NCI-H748 treated with DMSO at 0.1 percent for 48 hours (cell line): ENCODE measurements around the gene DIAPH1.

Experiments used
- DNase-seq: peaks from one replicate; lab custom pipeline; 2025; lab: John Stamatoyannopoulos, UW

DIAPH1 gene

GRCh38 chr5:141506381-141507155 is 112.2 kb downstream of the DIAPH1 start:
- no peak for DNase-seq

GRCh38 chr5:141504216-141504615 is 114.6 kb downstream of the DIAPH1 start:
- DNase-seq, result no peak

DNA sequence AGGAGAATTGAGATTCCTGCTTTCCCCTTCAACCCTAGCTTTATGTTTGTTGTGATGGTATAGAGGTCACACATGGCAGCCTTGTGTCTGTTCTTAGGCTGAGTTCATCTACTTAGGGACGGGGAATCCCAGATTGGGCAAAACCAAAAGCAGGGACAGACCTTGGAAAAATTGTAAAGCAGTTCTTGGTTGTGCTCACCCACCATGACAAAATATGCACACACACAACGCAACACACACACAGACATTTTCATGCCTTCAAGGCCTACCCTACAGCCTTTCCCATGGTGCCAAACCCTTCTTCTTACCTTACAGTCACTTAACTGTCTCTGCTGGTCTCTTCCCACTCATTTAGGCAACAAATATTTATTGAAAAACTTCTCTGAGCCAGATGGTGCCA is 115.1 kb downstream of the DIAPH1 start:
- DNase-seq, result no peak

DNA sequence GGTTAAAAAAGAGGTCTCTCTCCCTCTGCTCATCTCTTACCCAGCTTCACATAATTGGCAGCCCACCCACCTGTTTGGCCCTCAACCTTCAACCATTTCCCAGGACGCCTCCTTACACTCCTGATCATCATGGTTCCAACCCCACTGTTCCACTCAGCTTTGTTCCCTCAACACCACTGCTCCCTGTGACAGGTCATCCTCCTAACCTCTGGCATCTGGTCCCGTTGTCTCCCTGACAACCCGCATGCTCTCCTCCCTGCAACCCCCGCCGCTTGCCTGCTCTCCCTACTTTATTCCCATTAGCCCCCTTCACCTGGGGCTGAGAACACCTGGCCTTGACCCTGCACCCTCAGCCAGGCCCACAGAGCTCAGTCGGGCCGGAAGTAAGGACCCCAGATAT is 117.0 kb downstream of the DIAPH1 start:
- DNase-seq, result no peak

DNA sequence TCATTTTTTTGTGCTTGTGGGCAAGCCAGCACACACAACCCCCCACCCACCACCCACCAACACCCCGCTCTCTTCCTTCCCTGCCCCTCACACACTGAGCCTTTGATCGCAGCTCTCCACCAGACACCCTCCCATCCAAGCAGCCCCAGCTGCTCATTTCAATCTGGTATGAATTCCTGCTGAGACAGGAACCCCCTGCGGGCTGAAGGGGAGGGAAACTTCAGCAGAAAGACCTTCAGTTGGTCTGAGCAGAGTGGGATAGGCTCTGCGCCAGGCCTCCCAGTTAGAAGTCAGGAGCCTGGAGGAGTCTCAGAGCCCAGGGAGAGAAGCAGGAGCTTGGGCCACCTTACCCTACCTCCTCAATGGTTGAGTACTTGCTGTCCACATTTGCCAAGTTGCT is 122.8 kb downstream of the DIAPH1 start:
- no peak for DNase-seq

DNA sequence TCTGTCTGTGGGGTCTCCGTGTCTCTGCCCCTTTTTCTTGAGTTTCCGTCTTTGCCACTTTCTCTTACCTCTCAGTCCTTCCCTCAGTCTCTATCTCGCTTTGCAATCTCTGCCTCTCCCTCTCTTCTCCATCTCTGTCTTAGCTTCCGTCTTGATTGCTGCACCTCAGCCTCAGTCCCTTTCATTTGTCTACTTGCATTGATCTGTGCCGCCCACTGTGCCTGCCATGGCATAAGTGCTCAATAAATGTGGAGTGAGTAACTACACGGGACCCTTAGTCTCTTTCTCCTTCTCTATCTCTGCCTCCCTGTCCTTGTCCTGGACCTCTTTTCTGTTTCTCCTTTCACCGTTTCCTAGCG is 123.4 kb downstream of the DIAPH1 start:
- no peak for DNase-seq

DNA sequence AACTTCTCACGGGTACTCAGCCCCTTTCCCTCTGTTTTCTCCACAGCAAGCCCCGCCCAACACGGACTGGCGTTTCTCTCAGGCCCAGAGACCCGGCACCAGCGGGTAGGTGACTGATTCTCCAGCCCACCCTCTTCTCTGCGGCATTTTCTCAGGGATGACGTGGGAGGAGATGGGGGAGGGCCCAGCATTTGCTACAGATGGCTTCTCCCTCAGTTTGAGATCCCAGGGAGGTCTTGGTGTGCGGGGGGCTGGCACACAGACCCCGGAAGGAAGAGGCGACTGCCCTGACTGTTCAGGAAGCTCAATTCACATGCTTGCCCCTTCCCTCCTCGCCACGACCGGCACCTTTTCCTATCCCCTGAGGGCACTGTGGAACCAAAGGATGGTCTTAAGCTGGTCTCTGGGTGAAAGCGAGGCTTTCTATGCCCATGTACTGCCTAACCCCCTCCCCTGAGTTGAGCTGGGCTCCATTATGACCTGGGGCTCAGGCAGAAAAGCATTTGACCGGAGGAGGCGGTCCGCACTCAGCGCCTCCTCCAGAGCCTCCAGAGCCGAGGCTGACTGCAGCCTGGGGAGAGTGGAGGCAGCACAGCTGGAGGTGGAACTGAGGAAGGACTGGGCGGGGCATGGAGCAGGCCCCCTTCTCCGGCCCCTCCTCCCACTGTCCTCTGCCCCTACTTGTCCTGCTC is 123.9 kb downstream of the DIAPH1 start:
- no peak for DNase-seq

DNA sequence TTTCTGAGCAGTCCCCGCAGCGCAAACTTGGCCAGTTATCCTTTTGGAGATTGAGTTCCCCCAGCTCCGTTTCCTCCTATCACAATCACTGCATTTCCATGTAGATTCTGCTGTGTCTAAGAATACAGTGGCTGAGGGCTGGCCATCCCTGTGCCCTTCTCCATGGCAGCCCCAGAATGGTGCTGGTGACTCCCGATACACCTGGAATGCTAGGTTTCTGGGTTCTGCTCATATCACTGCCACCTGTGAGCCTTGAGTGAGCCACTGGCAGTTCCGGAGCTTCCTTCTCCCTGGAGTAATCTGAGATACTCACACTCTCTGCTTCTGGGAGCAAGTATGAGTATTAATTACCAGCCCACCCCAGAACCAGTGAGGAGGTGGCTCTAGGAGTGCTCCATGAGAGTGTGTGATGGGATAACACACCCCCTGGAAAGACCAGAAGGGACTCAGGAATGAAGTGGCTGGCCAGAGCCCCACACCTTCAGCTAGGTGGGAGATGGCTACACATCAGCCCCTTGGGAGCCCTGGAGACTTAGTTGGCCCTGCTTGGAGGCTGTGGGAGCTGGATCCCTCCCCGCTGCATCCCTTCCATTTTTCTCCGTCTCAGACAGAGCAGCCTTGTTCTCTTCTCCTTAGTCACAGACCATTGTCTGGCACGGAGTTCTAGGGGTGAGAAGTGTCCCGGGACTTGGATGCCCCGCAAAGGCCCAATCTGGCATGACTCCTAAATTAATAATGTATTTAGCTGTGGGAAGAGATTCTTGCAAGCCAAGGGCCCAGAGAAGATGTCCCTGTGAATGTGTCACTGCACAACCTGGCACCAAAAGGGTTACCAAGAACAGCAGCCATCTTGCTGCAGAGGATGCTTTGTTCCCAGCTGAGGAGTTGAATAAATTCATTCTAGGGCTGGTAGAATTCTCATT is 125.0 kb downstream of the DIAPH1 start:
- DNase-seq, result no peak

- DNase-seq, result no peak
Measured at GRCh38 chr5:141492168-141492885, 126.5 kb downstream of the DIAPH1 start.

DNA sequence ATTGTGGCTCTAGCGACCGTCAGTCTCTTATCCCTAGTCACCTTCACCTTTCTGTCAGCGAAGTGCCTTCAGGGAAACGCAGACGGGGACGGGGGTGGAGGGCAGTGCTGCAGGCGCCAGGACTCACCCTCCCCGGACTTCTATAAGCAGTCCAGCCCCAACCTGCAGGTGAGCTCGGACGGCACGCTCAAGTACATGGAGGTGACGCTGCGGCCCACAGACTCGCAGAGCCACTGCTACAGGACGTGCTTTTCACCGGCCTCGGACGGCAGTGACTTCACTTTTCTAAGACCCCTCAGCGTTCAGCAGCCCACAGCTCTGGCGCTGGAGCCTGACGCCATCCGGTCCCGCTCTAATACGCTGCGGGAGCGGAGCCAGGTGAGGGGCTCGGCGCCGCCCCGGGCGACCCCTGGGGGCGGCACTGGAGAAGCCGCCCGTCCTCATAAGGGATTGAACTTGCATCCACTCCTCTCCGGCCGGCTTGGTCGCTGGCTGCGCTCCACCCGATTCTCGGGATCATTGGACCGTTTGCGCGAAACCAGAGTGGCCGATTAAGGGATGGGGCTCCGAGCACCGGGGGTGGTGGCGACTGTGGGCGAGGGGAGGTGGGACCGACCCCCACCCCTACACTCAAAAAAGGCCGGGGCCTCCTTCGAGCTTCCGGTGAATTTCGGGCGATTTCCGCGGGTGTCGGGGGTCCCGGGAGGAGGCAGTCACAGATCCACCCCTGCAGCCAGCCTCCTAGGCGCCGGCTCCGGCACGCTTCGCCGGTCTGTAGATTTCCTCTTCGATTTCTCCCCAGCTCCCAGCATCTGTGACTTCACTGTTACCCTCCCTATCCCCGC is 127.3 kb downstream of the DIAPH1 start:
- no peak for DNase-seq

- DNase-seq, result no peak
Measured at GRCh38 chr5:141490771-141491170, 128.0 kb downstream of the DIAPH1 start.

GRCh38 chr5:141490271-141490670 is 128.5 kb downstream of the DIAPH1 start:
- no peak for DNase-seq

DNA sequence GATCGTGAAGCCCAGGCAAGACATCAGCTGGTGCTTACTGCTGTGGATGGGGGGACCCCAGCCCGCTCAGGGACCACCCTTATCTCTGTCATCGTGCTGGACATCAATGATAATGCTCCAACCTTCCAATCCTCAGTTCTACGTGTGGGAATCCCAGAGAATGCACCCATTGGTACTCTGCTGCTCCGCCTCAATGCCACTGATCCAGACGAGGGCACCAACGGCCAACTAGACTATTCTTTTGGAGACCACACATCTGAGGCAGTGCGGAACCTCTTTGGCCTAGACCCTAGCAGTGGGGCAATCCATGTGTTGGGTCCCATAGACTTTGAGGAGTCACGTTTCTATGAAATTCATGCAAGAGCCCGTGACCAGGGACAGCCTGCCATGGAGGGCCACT is 129.0 kb downstream of the DIAPH1 start:
- DNase-seq, result no peak

- DNase-seq, result no peak
Measured at GRCh38 chr5:141488591-141489561, 129.9 kb downstream of the DIAPH1 start, which contains the start of gene PCDHGC5. TSS of gene PCDHGC5 (plus strand) at chr5:141489081. CDS start at chr5:141489241, 160 bp downstream.

DNA sequence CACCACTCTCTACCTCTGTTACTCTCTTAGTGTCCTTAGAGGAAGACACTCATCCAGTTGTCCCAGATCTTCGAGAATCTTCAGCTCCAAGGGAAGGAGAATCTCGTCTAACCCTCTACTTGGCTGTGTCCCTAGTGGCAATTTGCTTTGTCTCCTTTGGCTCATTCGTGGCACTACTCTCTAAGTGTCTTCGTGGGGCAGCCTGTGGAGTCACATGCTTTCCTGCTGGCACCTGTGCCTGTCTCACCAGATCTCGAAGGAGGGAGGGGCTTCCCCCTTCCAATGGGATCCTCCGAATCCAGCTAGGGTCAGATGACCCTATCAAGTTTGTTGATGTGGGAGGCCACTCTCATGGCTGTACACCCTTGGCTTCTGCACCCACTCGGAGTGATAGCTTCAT is 131.7 kb downstream of the DIAPH1 start:
- DNase-seq, result no peak

GRCh38 chr5:141486091-141486490 is 132.7 kb downstream of the DIAPH1 start:
- DNase-seq, result no peak

GRCh38 chr5:141485321-141486055 is 133.3 kb downstream of the DIAPH1 start:
- DNase-seq, result no peak

- no peak for DNase-seq
Measured at GRCh38 chr5:141484641-141485311, 134.0 kb downstream of the DIAPH1 start, which contains the start of gene PCDHGC4. TSS of gene PCDHGC4 (plus strand) at chr5:141485030. CDS start at chr5:141485174, 144 bp downstream.
